Measurements from ENCODE around the gene OSBPL1A. TPM values are rescaled to one million over a fixed set of nuclear protein-coding genes. Genes with fewer than 3 reads are reported as not detected.
"Not testable (repeated sequence)": the region's sequence is repeated elsewhere in the genome, so short reads cannot be mapped to it uniquely, and the experiment has no call there.

Gene OSBPL1A
- total RNA-seq, 1 donor from 2014 or later = 42.9 TPM

- TF ChIP-seq CTCF (IDR thresholded peaks at IDR 0.05) = no peak
- Histone ChIP-seq H3K27me3 (no peaks in the 10 kb centered on the region), H3K4me3 (no peak overlapping the region), H3K27ac (no peak overlapping the region), H3K36me3 (peaks cover 0 to under 1% of the 10 kb centered on the region in 2 donors), H3K4me1 (no peaks in the 10 kb centered on the region), H3K9me3 (no peaks in the 10 kb centered on the region)
- DNase-seq (ENCODE audit: low spot score in 2 of 2) = no peak
- intact Hi-C loops (cut with DNase I) = no loop called here
These were observed 16.5 kb downstream of the OSBPL1A start for GRCh38 chr18:24381126-24381525.

GRCh38 chr18:24380163-24380747 lies 17.4 kb downstream of the OSBPL1A start:
- H3K36me3 ChIP-seq = peaks cover 0 to 6% of the 10 kb centered on the region in 2 donors
- no peaks in the 10 kb centered on the region for H3K9me3 ChIP-seq
- intact Hi-C loops (cut with DNase I) = no loop called here
- H3K4me1 ChIP-seq = no peaks in the 10 kb centered on the region
- no peak for DNase-seq (ENCODE audit: low spot score in 2 of 2)
- no peak overlapping the region for H3K27ac ChIP-seq
- TF ChIP-seq CTCF (IDR thresholded peaks at IDR 0.05) = no peak
- H3K27me3 ChIP-seq = no peaks in the 10 kb centered on the region
- no peak overlapping the region for H3K4me3 ChIP-seq

GRCh38 chr18:24378598-24378997 lies 19.0 kb downstream of the OSBPL1A start:
- no peak overlapping the region for H3K27ac ChIP-seq
- no peaks in the 10 kb centered on the region for H3K27me3 ChIP-seq
- no peaks in the 10 kb centered on the region for H3K9me3 ChIP-seq
- H3K4me1 ChIP-seq = no peaks in the 10 kb centered on the region
- no peak for TF ChIP-seq CTCF (IDR thresholded peaks at IDR 0.05)
- H3K36me3 ChIP-seq = peaks cover 0 to 6% of the 10 kb centered on the region in 2 donors
- no peak overlapping the region for H3K4me3 ChIP-seq
- intact Hi-C loops (cut with DNase I) = no loop called here
- no peak for DNase-seq (ENCODE audit: low spot score in 2 of 2)

- H3K27ac ChIP-seq; H3K4me1 ChIP-seq; H3K4me3 ChIP-seq; H3K36me3 ChIP-seq; intact Hi-C loops (cut with DNase I); H3K9me3 ChIP-seq; H3K27me3 ChIP-seq; DNase-seq (ENCODE audit: low spot score in 2 of 2): not testable (repeated sequence)
These were observed 21.1 kb downstream of the OSBPL1A start for GRCh38 chr18:24376531-24376930.

- no peak for DNase-seq (ENCODE audit: low spot score in 2 of 2)
- Histone ChIP-seq H3K36me3 (peaks cover 0 to 6% of the 10 kb centered on the region in 2 donors), H3K27ac (no peak overlapping the region), H3K4me1 (no peaks in the 10 kb centered on the region), H3K9me3 (no peaks in the 10 kb centered on the region), H3K27me3 (no peaks in the 10 kb centered on the region), H3K4me3 (no peak overlapping the region)
- no peak for TF ChIP-seq CTCF (IDR thresholded peaks at IDR 0.05)
- intact Hi-C loops (cut with DNase I) = no loop called here
These were observed 24.3 kb downstream of the OSBPL1A start for GRCh38 chr18:24373328-24373727.

GRCh38 chr18:24372279-24372872 lies 25.2 kb downstream of the OSBPL1A start:
- no peaks in the 10 kb centered on the region for H3K4me1 ChIP-seq
- no peak overlapping the region for H3K27ac ChIP-seq
- peaks cover 0 to 6% of the 10 kb centered on the region in 2 donors for H3K36me3 ChIP-seq
- H3K4me3 ChIP-seq = no peak overlapping the region
- no peaks in the 10 kb centered on the region for H3K9me3 ChIP-seq
- TF ChIP-seq CTCF (IDR thresholded peaks at IDR 0.05) = no peak
- intact Hi-C loops (cut with DNase I) = no loop called here
- H3K27me3 ChIP-seq = no peaks in the 10 kb centered on the region
- no peak for DNase-seq (ENCODE audit: low spot score in 2 of 2)
